HFFc6 (cell line): ENCODE measurements around the gene PRR20G. TPM values are rescaled to one million over a fixed set of nuclear protein-coding genes. Genes with fewer than 3 reads are reported as not detected.

ENCODE experiments used
- DNase-seq: peaks from one replicate; pipeline ENCODE4 v3.0.0-alpha.2; 2018
- H3K27ac Mint-ChIP-seq: 2 replicates; pipeline ENCODE4 v1.8.0; 2020; ENCODE audit warnings: mild to moderate bottlenecking, mixed read lengths
- H3K27me3 Mint-ChIP-seq: 2 replicates; pipeline ENCODE4 v1.8.0; 2021; ENCODE audit warnings: mild to moderate bottlenecking, moderate library complexity, mixed read lengths; ENCODE audit not compliant: insufficient read depth
- H3K36me3 Mint-ChIP-seq: 2 replicates; pipeline ENCODE4 v1.8.0; 2021; ENCODE audit warnings: low read depth, mixed read lengths
- H3K4me1 Mint-ChIP-seq: 2 replicates; pipeline ENCODE4 v1.8.0; 2020; ENCODE audit warnings: low read depth, mixed read lengths
- H3K4me3 Mint-ChIP-seq: 2 replicates; pipeline ENCODE4 v1.8.0; 2020; ENCODE audit warnings: mild to moderate bottlenecking, moderate library complexity, mixed read lengths
- H3K9me3 Mint-ChIP-seq: 2 replicates; pipeline ENCODE4 v1.8.0; 2020; ENCODE audit warnings: mild to moderate bottlenecking, mixed read lengths
- CTCF ChIP-seq: fragments of 200-600 bp; sonication (generic); IDR thresholded peaks from 2 replicates; pipeline ENCODE4 v1.5.0; 2021; ENCODE audit warnings: antibody characterized with exemption, mild to moderate bottlenecking
- total RNA-seq, 6 experiments: library from RNA; stranded (reverse); fragmentation: NEBNext Ultra II Directional; extraction: Animal tissue kit (Norgen Biotek cat#: 25700); gene quantifications; 2 replicates in 1 of 6; 3 replicates in 5 of 6; pipeline ENCODE4 v1.2.3, GENCODE V29; 2021

Gene PRR20G
- total RNA-seq, 6 experiments from 2014 or later = not detected

GRCh38 chr3:127307112-127307835 lies 19.4 kb upstream of the PRR20G start:
- DNase-seq = no peak
- peaks cover 38% of the 10 kb centered on the region for H3K27me3 Mint-ChIP-seq
- H3K9me3 Mint-ChIP-seq = no peaks in the 10 kb centered on the region
- no peak overlapping the region for H3K4me3 Mint-ChIP-seq
- H3K4me1 Mint-ChIP-seq = no peaks in the 10 kb centered on the region
- H3K36me3 Mint-ChIP-seq = no peaks in the 10 kb centered on the region
- no peak for TF ChIP-seq CTCF
- H3K27ac Mint-ChIP-seq = no peak overlapping the region

GRCh38 chr3:127306361-127307111 lies 18.7 kb upstream of the PRR20G start:
- H3K27ac Mint-ChIP-seq = no peak overlapping the region
- H3K27me3 Mint-ChIP-seq = peaks cover 33% of the 10 kb centered on the region
- no peak for TF ChIP-seq CTCF
- DNase-seq = no peak
- H3K4me1 Mint-ChIP-seq = no peaks in the 10 kb centered on the region
- H3K9me3 Mint-ChIP-seq = no peaks in the 10 kb centered on the region
- no peaks in the 10 kb centered on the region for H3K36me3 Mint-ChIP-seq
- H3K4me3 Mint-ChIP-seq = no peak overlapping the region

GRCh38 chr3:127305499-127306060 lies 17.7 kb upstream of the PRR20G start:
- no peaks in the 10 kb centered on the region for H3K9me3 Mint-ChIP-seq
- peaks cover 32% of the 10 kb centered on the region for H3K27me3 Mint-ChIP-seq
- H3K27ac Mint-ChIP-seq = no peak overlapping the region
- H3K36me3 Mint-ChIP-seq = no peaks in the 10 kb centered on the region
- no peak overlapping the region for H3K4me3 Mint-ChIP-seq
- no peak for DNase-seq
- no peaks in the 10 kb centered on the region for H3K4me1 Mint-ChIP-seq
- TF ChIP-seq CTCF = no peak

DNA sequence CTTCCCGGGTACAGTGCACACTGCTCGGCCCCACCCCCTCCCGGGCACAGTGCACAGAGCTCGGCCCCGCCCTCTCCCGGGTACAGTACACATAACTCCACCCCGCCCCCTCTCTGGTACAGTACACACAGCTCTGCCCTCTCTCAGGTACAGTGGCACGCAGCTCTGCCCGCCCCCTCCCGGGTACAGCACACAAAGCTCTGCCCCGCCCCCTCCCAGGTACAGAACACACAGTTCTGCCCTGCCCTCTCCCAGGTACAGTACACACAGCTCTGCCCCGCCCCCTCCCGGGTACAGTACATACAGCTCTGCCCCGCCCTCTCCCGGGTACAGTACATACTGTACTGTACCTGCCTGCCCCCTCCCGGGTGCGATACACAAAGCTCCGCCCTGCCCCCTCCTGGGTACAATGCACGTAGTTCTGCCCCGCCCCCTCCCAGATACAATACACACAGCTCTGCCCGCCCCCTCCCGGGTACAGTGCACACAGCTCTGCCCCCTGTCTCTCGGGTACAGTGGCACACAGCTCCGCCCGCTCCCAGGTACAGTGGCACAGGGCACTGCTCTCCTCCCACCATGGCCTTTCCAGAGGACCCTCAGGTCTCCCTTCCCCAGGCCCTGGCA lies 16.4 kb upstream of the PRR20G start:
- Mint-ChIP-seq H3K9me3 (no peaks in the 10 kb centered on the region), H3K4me1 (no peaks in the 10 kb centered on the region), H3K36me3 (no peaks in the 10 kb centered on the region), H3K27me3 (peaks cover 32% of the 10 kb centered on the region), H3K4me3 (no peak overlapping the region), H3K27ac (no peak overlapping the region)
- no peak for DNase-seq
- TF ChIP-seq CTCF = no peak

GRCh38 chr3:127299276-127299675 lies 11.4 kb upstream of the PRR20G start:
- no peak for DNase-seq
- Mint-ChIP-seq H3K27me3 (peaks cover 25% of the 10 kb centered on the region), H3K4me3 (no peak overlapping the region), H3K36me3 (no peaks in the 10 kb centered on the region), H3K4me1 (no peaks in the 10 kb centered on the region), H3K9me3 (no peaks in the 10 kb centered on the region), H3K27ac (no peak overlapping the region)
- TF ChIP-seq CTCF = no peak
